OCI-LY3 (cell line): ENCODE data around the gene ANKEF1.

Experiments
- H2AFZ ChIP-seq: fragments of 200-600, 300-600 bp; shearing (Covaris generic); 2 replicates; pipeline ENCODE4 v1.6.0; 2014; ENCODE audit warnings: antibody characterized with exemption, low read depth, low read length
- H3K27ac ChIP-seq: fragments of 200-600, 300-600 bp; sonication (generic); 2 replicates; pipeline ENCODE4 v1.5.1; 2014; ENCODE audit warnings: mild to moderate bottlenecking, low read length, moderate library complexity, mixed read lengths
- H3K27me3 ChIP-seq: fragments of 200-600, 300-600 bp; sonication (generic); 2 replicates; pipeline ENCODE4 v1.6.1; 2014; ENCODE audit warnings: low read depth, low read length, mixed read lengths
- H3K36me3 ChIP-seq: fragments of 200-600, 300-600 bp; sonication (generic); replicated peaks from 2 replicates; pipeline ENCODE3; 2014; ENCODE audit warnings: low read depth, low read length, mixed read lengths
- H3K4me1 ChIP-seq: fragments of 300-600, 200-600 bp; sonication (generic); 2 replicates; pipeline ENCODE4 v1.6.1; 2014; ENCODE audit warnings: low read length, mixed read lengths
- H3K4me2 ChIP-seq: fragments of 200-600, 300-600 bp; sonication (generic); 2 replicates; pipeline ENCODE4 v1.6.1; 2014; ENCODE audit warnings: low read length, mixed read lengths
- H3K4me3 ChIP-seq: fragments of 300-600, 200-600 bp; sonication (generic); 2 replicates; pipeline ENCODE4 v1.5.1; 2014; ENCODE audit warnings: antibody characterized with exemption, mild to moderate bottlenecking, low read length, moderate library complexity
- H3K79me2 ChIP-seq: fragments of 300-600, 200-600 bp; shearing (Covaris generic); 2 replicates; pipeline ENCODE4 v1.6.1; 2014; ENCODE audit warnings: mild to moderate bottlenecking, low read length, mixed read lengths
- H3K9ac ChIP-seq: fragments of 300-600, 200-600 bp; shearing (Covaris generic); 2 replicates; pipeline ENCODE4 v1.6.0; 2014; ENCODE audit warnings: mild to moderate bottlenecking, low read length, moderate library complexity
- H3K9me3 ChIP-seq: fragments of 200-600, 300-600 bp; shearing (Covaris generic); 2 replicates; pipeline ENCODE4 v1.6.1; 2014; ENCODE audit warnings: low read length, mixed read lengths; ENCODE audit not compliant: insufficient read depth
- H4K20me1 ChIP-seq: fragments of 200-600, 300-600 bp; sonication (generic); 2 replicates; pipeline ENCODE4 v1.6.1; 2016; ENCODE audit warnings: low read length, mixed read lengths; ENCODE audit not compliant: insufficient read depth
- EZH2phosphoT487 ChIP-seq: fragments of 200-600 bp; shearing (Covaris generic); IDR thresholded peaks from 2 replicates; pipeline ENCODE4 v1.6.1; 2018; ENCODE audit warnings: antibody characterized with exemption, mixed run types, low read depth
- TF ChIP-seq, protein P1 (sequence below): fragments of 200-600, 300-600 bp; sonication (generic); IDR thresholded peaks from 2 replicates; pipeline ENCODE4 v1.5.1; 2014; ENCODE audit warnings: antibody characterized with exemption, low read length, low read depth

The ANKEF1 gene

GRCh38 chr20:9999645-10000044 is 35.1 kb upstream of the ANKEF1 start:
- Histone ChIP-seq H3K27me3 (0 out of 2 replicates have a peak, but pooled peaks cover 3% of the 10 kb centered on the region), H3K9me3 (no peaks in the 10 kb centered on the region), H3K79me2 (no peaks in the 10 kb centered on the region), H3K27ac (no peak overlapping the region), H2AFZ (no peak overlapping the region), H3K4me2 (no peak overlapping the region; the same call in 1 of the 2 replicates), H3K9ac (no peak overlapping the region), H3K36me3 (no peaks in the 10 kb centered on the region), H4K20me1 (no peaks in the 10 kb centered on the region), H3K4me1 (peaks cover 7% of the 10 kb centered on the region), H3K4me3 (no peak overlapping the region)
- no peak for TF ChIP-seq EZH2phosphoT487
- TF ChIP-seq, protein P1, sequence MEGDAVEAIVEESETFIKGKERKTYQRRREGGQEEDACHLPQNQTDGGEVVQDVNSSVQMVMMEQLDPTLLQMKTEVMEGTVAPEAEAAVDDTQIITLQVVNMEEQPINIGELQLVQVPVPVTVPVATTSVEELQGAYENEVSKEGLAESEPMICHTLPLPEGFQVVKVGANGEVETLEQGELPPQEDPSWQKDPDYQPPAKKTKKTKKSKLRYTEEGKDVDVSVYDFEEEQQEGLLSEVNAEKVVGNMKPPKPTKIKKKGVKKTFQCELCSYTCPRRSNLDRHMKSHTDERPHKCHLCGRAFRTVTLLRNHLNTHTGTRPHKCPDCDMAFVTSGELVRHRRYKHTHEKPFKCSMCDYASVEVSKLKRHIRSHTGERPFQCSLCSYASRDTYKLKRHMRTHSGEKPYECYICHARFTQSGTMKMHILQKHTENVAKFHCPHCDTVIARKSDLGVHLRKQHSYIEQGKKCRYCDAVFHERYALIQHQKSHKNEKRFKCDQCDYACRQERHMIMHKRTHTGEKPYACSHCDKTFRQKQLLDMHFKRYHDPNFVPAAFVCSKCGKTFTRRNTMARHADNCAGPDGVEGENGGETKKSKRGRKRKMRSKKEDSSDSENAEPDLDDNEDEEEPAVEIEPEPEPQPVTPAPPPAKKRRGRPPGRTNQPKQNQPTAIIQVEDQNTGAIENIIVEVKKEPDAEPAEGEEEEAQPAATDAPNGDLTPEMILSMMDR, result no peak

GRCh38 chr20:10002866-10003265 is 31.9 kb upstream of the ANKEF1 start:
- no peak for TF ChIP-seq EZH2phosphoT487
- TF ChIP-seq, protein P1, result no peak
- Histone ChIP-seq H3K9ac (no peak overlapping the region), H3K27ac (no peak overlapping the region), H3K79me2 (no peaks in the 10 kb centered on the region), H4K20me1 (no peaks in the 10 kb centered on the region), H3K4me3 (no peak overlapping the region), H3K36me3 (no peaks in the 10 kb centered on the region), H3K4me1 (peaks cover 7% of the 10 kb centered on the region), H3K4me2 (no peak overlapping the region), H3K9me3 (no peaks in the 10 kb centered on the region), H3K27me3 (0 out of 2 replicates have a peak, but pooled peaks cover 3% of the 10 kb centered on the region), H2AFZ (no peak overlapping the region)

- Histone ChIP-seq H3K27ac (no peak overlapping the region), H3K27me3 (0 out of 2 replicates have a peak, but pooled peaks cover 3% of the 10 kb centered on the region), H4K20me1 (no peaks in the 10 kb centered on the region), H3K79me2 (no peaks in the 10 kb centered on the region), H3K4me1 (peaks cover 3% of the 10 kb centered on the region), H3K9me3 (0 out of 2 replicates have a peak, but pooled peaks cover 4% of the 10 kb centered on the region), H2AFZ (no peak overlapping the region), H3K36me3 (no peaks in the 10 kb centered on the region), H3K4me2 (no peak overlapping the region), H3K4me3 (no peak overlapping the region), H3K9ac (no peak overlapping the region)
- TF ChIP-seq, protein P1, result no peak
- TF ChIP-seq EZH2phosphoT487, result no peak
These were observed 29.9 kb upstream of the ANKEF1 start for GRCh38 chr20:10004900-10005299.

DNA sequence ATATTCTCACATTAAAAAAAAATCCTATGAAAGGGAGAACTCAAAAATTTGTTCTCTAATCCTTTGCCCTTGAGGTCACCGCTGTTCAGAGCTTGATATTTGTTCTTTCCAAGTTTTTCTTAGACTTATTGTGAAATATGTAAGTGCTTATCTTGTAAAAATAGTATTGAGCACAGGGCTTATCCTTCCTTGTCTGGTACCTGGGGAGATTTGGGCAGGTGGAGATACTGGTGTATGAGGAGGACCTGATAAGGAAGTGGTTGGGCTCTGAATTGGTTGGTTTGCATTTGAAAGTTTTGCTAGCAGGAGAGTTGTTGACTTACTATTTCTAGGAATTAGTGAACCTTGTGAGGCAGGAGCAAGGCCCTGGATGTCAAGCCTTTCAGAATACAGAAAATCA is 28.9 kb upstream of the ANKEF1 start:
- no peak overlapping the region for H2AFZ ChIP-seq
- 0 out of 2 replicates have a peak, but pooled peaks cover 4% of the 10 kb centered on the region for H3K9me3 ChIP-seq
- 0 out of 2 replicates have a peak, but pooled peaks cover 3% of the 10 kb centered on the region for H3K27me3 ChIP-seq
- H3K4me2 ChIP-seq, result no peak overlapping the region
- peaks cover 8% of the 10 kb centered on the region for H3K4me1 ChIP-seq
- H3K4me3 ChIP-seq, result no peak overlapping the region
- no peaks in the 10 kb centered on the region for H4K20me1 ChIP-seq
- no peak for TF ChIP-seq EZH2phosphoT487
- TF ChIP-seq, protein P1, result no peak
- no peaks in the 10 kb centered on the region for H3K79me2 ChIP-seq
- H3K27ac ChIP-seq, result no peak overlapping the region
- no peak overlapping the region for H3K9ac ChIP-seq
- H3K36me3 ChIP-seq, result no peaks in the 10 kb centered on the region
